PFSK-1 (cell line): ENCODE results near the gene ZDHHC7.

Experiments used
- POLR2AphosphoS5 ChIP-seq: IDR thresholded peaks from 2 replicates; pipeline ENCODE4 v1.6.1; 2012; ENCODE audit warnings: low read depth, mild to moderate bottlenecking, control low read depth, low read length, moderate library complexity
- SIN3A ChIP-seq: IDR thresholded peaks from 2 replicates; pipeline ENCODE4 v1.6.1; 2012; ENCODE audit warnings: mild to moderate bottlenecking, low read length, moderate library complexity, borderline replicate concordance; ENCODE audit not compliant: insufficient read depth

DNA sequence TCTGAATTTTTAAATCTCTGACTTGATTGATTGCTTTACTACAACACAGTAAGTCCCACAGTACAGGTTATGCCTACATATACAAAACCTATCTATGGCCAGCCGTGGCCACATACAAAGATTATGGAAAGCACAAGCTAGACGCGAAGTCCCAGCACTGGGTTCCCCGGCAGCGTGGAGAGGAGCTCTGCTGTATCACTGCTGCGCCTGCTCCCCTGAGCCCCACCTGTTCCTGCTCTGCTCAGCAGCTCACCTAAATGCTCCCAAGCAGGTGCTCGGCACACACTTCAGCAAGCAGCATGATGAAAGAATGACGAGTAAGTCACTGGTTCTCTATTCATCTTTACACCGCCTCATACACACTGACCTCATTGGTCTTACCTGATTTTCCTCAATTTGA is 20.6 kb downstream of the ZDHHC7 start:
- TF ChIP-seq SIN3A = no peak
- no peak for TF ChIP-seq POLR2AphosphoS5
